ENCODE data around the gene RBSN.
A peak's percentile ranks its signal among the peaks of the same experiment; 100 is the strongest.
"Not testable (repeated sequence)": the region's sequence is repeated elsewhere in the genome, so short reads cannot be mapped to it uniquely, and the experiment has no call there.

Gene RBSN

GRCh38 chr3:15098503-15099363 lies at the start of gene RBSN:
Gene RBSN (minus strand): TSS chr3:15099148. CDS start chr3:15096120, 3,028 bp downstream.
- DNase-seq: peak; percentile 59 to 96 (median 93)

DNA sequence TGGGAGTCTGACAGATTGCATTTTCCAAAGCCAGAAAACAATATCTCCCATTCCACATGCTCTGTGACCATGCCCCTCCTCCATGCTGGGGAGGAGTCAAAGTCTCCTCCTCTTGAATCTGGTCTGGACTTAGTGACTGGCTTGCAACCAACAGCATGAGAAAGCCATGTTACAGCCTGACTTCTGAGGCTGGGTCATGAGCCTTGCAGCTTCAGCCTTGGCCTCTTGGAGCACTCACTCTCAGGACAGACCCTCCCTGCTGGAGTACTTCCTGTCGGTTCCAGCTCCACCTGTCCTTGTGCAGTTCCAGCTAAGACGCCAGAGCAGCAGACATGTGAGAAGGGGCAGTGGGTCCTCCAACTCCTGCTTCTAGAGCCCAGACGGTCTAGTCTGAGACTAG lies 49.7 kb upstream of the RBSN start:
- DNase-seq: no peak

DNA sequence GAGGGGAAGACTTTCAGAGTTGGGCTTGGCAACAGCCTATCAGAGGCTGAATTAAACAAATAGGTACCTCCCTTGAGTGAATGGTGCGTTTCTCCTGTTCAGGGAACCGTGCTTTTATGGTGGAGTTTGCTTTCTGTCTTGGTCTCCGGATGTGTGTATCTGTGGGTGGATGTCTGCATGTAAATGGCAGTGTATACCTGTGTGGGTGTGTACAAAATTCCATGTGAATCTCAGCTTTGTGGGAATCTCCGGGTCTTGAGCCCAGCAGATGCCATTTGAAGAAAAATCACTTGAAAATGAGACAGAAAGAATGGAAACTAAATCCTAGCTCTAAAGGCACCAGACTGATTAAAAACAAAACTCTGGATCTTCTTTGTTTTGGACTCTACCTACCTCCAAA lies 37.9 kb upstream of the RBSN start:
- DNase-seq: not testable (repeated sequence)

- DNase-seq: not testable (repeated sequence)
These were observed 36.0 kb upstream of the RBSN start for GRCh38 chr3:15134968-15135367.

GRCh38 chr3:15128403-15128802 lies 29.5 kb upstream of the RBSN start:
- not testable (repeated sequence) for DNase-seq

- not testable (repeated sequence) for DNase-seq
These were observed 28.0 kb upstream of the RBSN start for GRCh38 chr3:15126975-15127374.

GRCh38 chr3:15122398-15122797 lies 23.4 kb upstream of the RBSN start:
- DNase-seq: no peak

- DNase-seq: no peak
These were observed 23.0 kb upstream of the RBSN start for GRCh38 chr3:15121936-15122335.

DNA sequence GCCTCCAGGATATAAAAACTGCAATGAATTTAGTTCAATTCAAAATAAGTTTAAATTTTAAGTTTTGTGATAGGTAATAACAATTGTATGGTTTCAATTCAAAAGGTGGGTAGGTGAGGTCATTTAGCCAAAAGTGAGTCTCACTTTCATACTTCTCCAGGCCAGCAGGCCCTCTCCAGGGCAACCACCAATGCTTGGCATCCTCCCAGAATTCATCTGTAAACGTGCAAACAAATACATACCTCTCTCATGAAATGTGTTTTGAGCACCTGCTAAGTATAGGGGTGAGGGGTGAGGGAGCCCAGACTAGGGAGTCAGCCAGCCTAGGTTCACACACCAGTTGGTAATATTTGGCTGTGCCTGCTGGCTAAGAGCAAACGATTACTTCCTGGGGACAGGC lies 22.0 kb upstream of the RBSN start:
- no peak for DNase-seq

GRCh38 chr3:15117011-15117410 lies 18.1 kb upstream of the RBSN start:
- no peak for DNase-seq

GRCh38 chr3:15116032-15116669 lies 17.2 kb upstream of the RBSN start:
- DNase-seq: no peak

- no peak for DNase-seq
These were observed 15.8 kb upstream of the RBSN start for GRCh38 chr3:15114466-15115358.

GRCh38 chr3:15113884-15114283 lies 14.9 kb upstream of the RBSN start:
- DNase-seq: no peak

- DNase-seq: no peak
These were observed 14.5 kb upstream of the RBSN start for GRCh38 chr3:15113471-15113870.

- no peak for DNase-seq
These were observed 13.1 kb upstream of the RBSN start for GRCh38 chr3:15112011-15112410.

DNA sequence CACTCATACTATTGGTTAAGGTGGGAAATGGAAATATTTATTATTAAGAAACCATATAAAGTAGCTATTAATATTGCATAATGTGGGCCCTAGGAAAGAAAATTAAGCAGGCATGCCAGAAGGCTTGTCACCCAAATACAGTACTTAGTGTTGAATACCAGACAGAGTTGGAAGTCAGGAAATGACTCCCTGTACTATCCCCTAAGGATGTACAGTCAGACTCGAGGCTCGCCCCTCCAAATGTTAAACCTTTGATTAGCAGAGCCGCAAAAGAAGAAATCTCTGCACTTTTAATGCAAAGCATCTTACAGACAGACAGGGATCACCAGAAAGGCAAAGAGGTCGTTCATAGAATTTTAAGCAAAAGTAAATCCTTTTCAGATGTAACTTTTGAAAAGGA lies 11.3 kb upstream of the RBSN start:
- no peak for DNase-seq

DNA sequence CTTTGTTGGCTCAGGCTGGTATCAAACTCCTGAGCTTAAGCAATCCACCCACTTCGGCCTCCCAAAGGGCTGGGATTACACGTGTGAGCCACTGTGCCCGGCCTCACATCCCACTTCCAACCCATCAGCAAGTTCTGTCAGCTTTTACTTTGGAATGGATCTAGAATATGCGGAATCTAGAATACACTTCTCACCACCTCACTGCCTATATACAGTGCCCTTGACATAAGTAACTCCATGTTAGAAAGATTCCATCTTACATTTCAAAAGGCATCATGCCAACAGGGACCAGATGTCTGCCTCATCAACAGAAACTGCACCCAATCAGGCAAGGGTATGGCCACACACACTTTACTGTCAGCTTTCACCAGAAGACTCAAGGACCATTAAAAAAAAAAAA lies 9.9 kb upstream of the RBSN start:
- no peak for DNase-seq

GRCh38 chr3:15108082-15108545 lies 9.2 kb upstream of the RBSN start:
- peak in 49 of 51 donors; percentile 3 to 85 (median 55) for DNase-seq

DNA sequence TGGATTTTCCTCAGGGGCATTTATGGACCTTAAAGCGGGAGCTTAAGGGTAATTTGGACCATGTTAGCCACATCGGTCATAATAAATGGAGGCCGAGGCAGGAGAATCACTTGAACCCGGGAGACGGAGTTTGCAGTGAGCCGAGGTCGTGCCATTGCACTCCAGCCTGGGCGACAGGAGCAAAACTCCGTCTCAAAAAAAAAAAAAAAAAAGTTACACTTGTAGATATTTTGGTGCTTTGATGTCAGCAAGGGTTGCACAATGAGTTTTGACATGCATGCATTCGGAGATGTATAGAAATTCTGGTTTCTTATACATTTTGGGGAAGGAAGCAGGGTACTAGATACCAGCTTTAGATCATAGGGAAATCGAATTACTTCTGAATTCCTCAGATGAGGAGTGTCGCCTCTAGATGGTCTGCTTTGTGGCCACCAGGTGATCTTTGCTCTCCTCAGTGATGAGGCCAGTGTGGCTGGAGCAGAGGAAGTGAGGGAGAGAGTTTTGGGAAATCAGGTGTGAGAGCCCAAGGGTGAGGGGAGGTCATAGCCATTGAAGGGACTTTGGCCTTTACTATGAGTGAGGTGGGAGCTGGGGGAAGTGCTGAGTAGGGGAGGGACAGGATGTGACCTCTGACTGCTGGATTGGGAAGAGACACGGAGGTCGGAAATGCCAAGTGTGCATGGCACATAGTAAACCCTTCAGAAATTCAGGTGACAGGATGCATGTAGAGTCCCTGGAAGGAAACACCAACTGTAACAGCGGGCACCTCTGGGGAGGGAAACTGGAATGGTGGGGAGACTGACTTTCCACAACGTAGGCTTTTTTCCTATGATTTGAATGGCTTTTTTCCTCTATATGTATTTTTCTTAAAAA lies 8.4 kb upstream of the RBSN start:
- no peak for DNase-seq

GRCh38 chr3:15102836-15103235 lies 3.9 kb upstream of the RBSN start:
- DNase-seq: peak in 3 of 51 donors; percentile 6 to 54 (median 18)

GRCh38 chr3:15102256-15102655 lies 3.3 kb upstream of the RBSN start:
- peak in 43 of 51 donors; percentile 6 to 88 (median 50) for DNase-seq
